Prostate gland (tissue), 2 donors: ENCODE results near the gene HBA1.

Experiments used
- POLR2A ChIP-seq: fragments of 450-650 bp; IDR thresholded peaks from one replicate; pipeline ENCODE4 v1.6.1; 2016; ENCODE audit warnings: antibody characterized with exemption, mild to moderate bottlenecking
- POLR2AphosphoS5 ChIP-seq: sonication (generic); formaldehyde crosslinking; IDR thresholded peaks from one replicate; pipeline ENCODE4 v1.6.1; 2017; ENCODE audit warnings: antibody characterized with exemption
- TF ChIP-seq, protein P1 (sequence below), 4 experiments: fragments of 200-600 bp in 2 of 4; fragments of 450-650 bp in 2 of 4; sonication (generic) in 2 of 4; IDR thresholded peaks; 1 replicate in 3 of 4; 2 replicates in 1 of 4; pipeline ENCODE4 v1.5.1; 2016 to 2019; ENCODE audit warnings: antibody characterized with exemption in 4 of 4, mild to moderate bottlenecking in 2 of 4, moderate library complexity in 2 of 4

DNA sequence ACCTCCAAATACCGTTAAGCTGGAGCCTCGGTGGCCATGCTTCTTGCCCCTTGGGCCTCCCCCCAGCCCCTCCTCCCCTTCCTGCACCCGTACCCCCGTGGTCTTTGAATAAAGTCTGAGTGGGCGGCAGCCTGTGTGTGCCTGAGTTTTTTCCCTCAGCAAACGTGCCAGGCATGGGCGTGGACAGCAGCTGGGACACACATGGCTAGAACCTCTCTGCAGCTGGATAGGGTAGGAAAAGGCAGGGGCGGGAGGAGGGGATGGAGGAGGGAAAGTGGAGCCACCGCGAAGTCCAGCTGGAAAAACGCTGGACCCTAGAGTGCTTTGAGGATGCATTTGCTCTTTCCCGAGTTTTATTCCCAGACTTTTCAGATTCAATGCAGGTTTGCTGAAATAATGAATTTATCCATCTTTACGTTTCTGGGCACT lies 928 bp downstream of the HBA1 start:
- TF ChIP-seq, protein P1, sequence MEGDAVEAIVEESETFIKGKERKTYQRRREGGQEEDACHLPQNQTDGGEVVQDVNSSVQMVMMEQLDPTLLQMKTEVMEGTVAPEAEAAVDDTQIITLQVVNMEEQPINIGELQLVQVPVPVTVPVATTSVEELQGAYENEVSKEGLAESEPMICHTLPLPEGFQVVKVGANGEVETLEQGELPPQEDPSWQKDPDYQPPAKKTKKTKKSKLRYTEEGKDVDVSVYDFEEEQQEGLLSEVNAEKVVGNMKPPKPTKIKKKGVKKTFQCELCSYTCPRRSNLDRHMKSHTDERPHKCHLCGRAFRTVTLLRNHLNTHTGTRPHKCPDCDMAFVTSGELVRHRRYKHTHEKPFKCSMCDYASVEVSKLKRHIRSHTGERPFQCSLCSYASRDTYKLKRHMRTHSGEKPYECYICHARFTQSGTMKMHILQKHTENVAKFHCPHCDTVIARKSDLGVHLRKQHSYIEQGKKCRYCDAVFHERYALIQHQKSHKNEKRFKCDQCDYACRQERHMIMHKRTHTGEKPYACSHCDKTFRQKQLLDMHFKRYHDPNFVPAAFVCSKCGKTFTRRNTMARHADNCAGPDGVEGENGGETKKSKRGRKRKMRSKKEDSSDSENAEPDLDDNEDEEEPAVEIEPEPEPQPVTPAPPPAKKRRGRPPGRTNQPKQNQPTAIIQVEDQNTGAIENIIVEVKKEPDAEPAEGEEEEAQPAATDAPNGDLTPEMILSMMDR (IDR thresholded peaks at IDR 0.05): no peak
- no peak for TF ChIP-seq POLR2AphosphoS5
- no peak for TF ChIP-seq POLR2A
